Upper lobe of left lung (tissue), 4 donors: ENCODE data around the gene PAEP.

Experiments
- CTCF ChIP-seq, 6 experiments: fragments of 450-650 bp in 4 of 6; fragments of 200-600 bp in 2 of 6; sonication (generic) in 2 of 6; IDR thresholded peaks; one replicate each; pipeline ENCODE4 v1.5.1; 2016 to 2019; ENCODE audit warnings: antibody characterized with exemption in 6 of 6
- EP300 ChIP-seq, 4 donors: sonication (generic); formaldehyde crosslinking; IDR thresholded peaks; one replicate each; pipeline ENCODE4 v1.5.1; 2017; ENCODE audit warnings: antibody characterized with exemption in 4 of 4, control low read depth in 2 of 4
- POLR2A ChIP-seq, 4 donors: fragments of 450-650 bp; IDR thresholded peaks; one replicate each; pipeline ENCODE4 v1.5.1; 2016 to 2017; ENCODE audit warnings: antibody characterized with exemption in 4 of 4, mild to moderate bottlenecking in 2 of 4
- POLR2AphosphoS5 ChIP-seq, 2 donors: sonication (generic); formaldehyde crosslinking; IDR thresholded peaks; one replicate each; pipeline ENCODE4 v1.5.1; 2017; ENCODE audit warnings: antibody characterized with exemption in 2 of 2

GRCh38 chr9:135551456-135551855 lies 10.1 kb upstream of the PAEP start:
- TF ChIP-seq POLR2AphosphoS5 (IDR thresholded peaks at IDR 0.05) (no peak), CTCF (IDR thresholded peaks at IDR 0.05) (no peak), EP300 (IDR thresholded peaks at IDR 0.05) (no peak), POLR2A (IDR thresholded peaks at IDR 0.05) (no peak)
